ENCODE results near the gene GMPS. TPM values are rescaled to one million over a fixed set of nuclear protein-coding genes. Genes with fewer than 3 reads are reported as not detected.

GMPS gene
- total and polyA plus RNA-seq, 2 of the 8 experiments (the other 6 are each of a cell fraction or from before 2014, with no cell fraction given), result 57.7 to 175 TPM

- TF ChIP-seq MAX (IDR thresholded peaks at IDR 0.05) (no peak), USF2 (IDR thresholded peaks at IDR 0.05; ENCODE audit: low read length) (no peak), TAF1 (IDR thresholded peaks at IDR 0.05; ENCODE audit: low read depth, low read length) (no peak)
These were observed 36.5 kb downstream of the GMPS start (continued) for GRCh38 chr3:155906900-155907299.

Measured in H1 (cell line).